Omental fat pad (tissue), 4 donors: Measurements from ENCODE around the gene FES. TPM values are rescaled to one million over a fixed set of nuclear protein-coding genes. Genes with fewer than 3 reads are reported as not detected.
"Not testable (repeated sequence)": the region's sequence is repeated elsewhere in the genome, so short reads cannot be mapped to it uniquely, and the experiment has no call there.

Source experiments
- ATAC-seq: fragments of 150-250 bp; one replicate; pipeline ENCODE4 v1.9.1; 2016; ENCODE audit warnings: mild to moderate bottlenecking, moderate library complexity; ENCODE audit not compliant: low FRiP score
- DNase-seq: peaks from one replicate; pipeline ENCODE4 v3.0.0-alpha.2; 2019; ENCODE audit warnings: low spot score
- CTCF ChIP-seq, 3 donors: fragments of 450-650 bp; IDR thresholded peaks; one replicate each; pipeline ENCODE4 v1.5.1; 2016 to 2017; ENCODE audit warnings: antibody characterized with exemption in 3 of 3, mild to moderate bottlenecking in 3 of 3, moderate library complexity in 2 of 3
- total RNA-seq, 4 donors: library from RNA; depleted of rRNA; stranded (reverse); fragments of >200 nt; gene quantifications; one replicate each; pipeline ENCODE4 v1.1.0, GENCODE V29; 2016

The FES gene
- total RNA-seq, 4 donors from 2014 or later: 57.0 to 146 (median 77.2) TPM

- DNase-seq (no peak), ATAC-seq (no peak)
- TF ChIP-seq CTCF (IDR thresholded peaks at IDR 0.05): no peak
These were observed 21.2 kb downstream of the FES start for GRCh38 chr15:90905306-90906180.

GRCh38 chr15:90906181-90906849, 22.0 kb downstream of the FES start:
- DNase-seq: no peak
- ATAC-seq: no peak
- no peak for TF ChIP-seq CTCF (IDR thresholded peaks at IDR 0.05)

GRCh38 chr15:90907051-90907660, 22.9 kb downstream of the FES start:
- no peak for ATAC-seq
- no peak for DNase-seq
- no peak for TF ChIP-seq CTCF (IDR thresholded peaks at IDR 0.05)

GRCh38 chr15:90907838-90908507, 23.7 kb downstream of the FES start:
- TF ChIP-seq CTCF (IDR thresholded peaks at IDR 0.05): no peak
- DNase-seq: no peak

GRCh38 chr15:90909449-90909848, 25.1 kb downstream of the FES start:
- DNase-seq, ATAC-seq: not testable (repeated sequence)

More at GRCh38 chr15:90907838-90908507, 23.7 kb downstream of the FES start:
- ATAC-seq: no peak

GRCh38 chr15:90909976-90910375, 25.7 kb downstream of the FES start:
- no peak for TF ChIP-seq CTCF (IDR thresholded peaks at IDR 0.05)
- DNase-seq: no peak
- ATAC-seq: no peak
